ENCODE data around the gene ELSPBP1. TPM values are rescaled to one million over a fixed set of nuclear protein-coding genes. Genes with fewer than 3 reads are reported as not detected.

The ELSPBP1 gene
- total RNA-seq, 1 donor from 2014 or later = not detected

DNA sequence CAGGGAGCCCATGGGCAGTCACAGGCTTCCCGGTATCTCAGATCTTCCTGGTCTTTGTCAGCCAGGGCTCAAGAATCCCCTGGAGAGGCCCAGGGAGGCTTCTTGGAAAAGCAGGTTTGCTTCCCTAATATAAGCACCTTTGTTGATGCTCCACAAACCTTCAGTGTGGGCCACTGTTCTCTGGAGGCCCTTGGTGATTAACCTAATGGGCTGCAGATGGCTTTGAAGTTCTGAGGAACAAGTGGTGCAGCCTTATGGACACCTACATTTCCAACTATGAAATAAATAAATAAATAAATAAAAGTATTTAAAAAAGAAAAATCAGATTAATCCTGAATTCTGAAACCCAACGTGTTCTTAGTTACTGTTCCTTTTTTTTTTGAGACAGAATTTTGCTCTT, 2.4 kb upstream of the ELSPBP1 start, which contains the start of gene BSPH1:
TSS of gene BSPH1 (minus strand) at position 101 of the 400 bp plus-strand sequence. CDS start at position 12, 89 bp downstream.
- peaks cover 43% of the 10 kb centered on the region for H3K27me3 Mint-ChIP-seq
- no peak within 1 kb of the TSS for H3K4me3 Mint-ChIP-seq (ENCODE audit: low read depth)
- H3K4me1 Mint-ChIP-seq (ENCODE audit: low read depth) = no peaks in the 10 kb centered on the region
- no peaks in the 10 kb centered on the region for H3K36me3 Mint-ChIP-seq (ENCODE audit: insufficient read depth)
- H3K9me3 Mint-ChIP-seq (ENCODE audit: low read depth) = peaks cover 7% of the 10 kb centered on the region
- no peak within 1 kb of the TSS for H3K27ac Mint-ChIP-seq
- DNase-seq (ENCODE audit: low spot score, unreplicated experiment) = no peak
- TF ChIP-seq, protein P1, sequence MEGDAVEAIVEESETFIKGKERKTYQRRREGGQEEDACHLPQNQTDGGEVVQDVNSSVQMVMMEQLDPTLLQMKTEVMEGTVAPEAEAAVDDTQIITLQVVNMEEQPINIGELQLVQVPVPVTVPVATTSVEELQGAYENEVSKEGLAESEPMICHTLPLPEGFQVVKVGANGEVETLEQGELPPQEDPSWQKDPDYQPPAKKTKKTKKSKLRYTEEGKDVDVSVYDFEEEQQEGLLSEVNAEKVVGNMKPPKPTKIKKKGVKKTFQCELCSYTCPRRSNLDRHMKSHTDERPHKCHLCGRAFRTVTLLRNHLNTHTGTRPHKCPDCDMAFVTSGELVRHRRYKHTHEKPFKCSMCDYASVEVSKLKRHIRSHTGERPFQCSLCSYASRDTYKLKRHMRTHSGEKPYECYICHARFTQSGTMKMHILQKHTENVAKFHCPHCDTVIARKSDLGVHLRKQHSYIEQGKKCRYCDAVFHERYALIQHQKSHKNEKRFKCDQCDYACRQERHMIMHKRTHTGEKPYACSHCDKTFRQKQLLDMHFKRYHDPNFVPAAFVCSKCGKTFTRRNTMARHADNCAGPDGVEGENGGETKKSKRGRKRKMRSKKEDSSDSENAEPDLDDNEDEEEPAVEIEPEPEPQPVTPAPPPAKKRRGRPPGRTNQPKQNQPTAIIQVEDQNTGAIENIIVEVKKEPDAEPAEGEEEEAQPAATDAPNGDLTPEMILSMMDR (IDR thresholded peaks at IDR 0.05; ENCODE audit: unreplicated experiment) = no peak

DNA sequence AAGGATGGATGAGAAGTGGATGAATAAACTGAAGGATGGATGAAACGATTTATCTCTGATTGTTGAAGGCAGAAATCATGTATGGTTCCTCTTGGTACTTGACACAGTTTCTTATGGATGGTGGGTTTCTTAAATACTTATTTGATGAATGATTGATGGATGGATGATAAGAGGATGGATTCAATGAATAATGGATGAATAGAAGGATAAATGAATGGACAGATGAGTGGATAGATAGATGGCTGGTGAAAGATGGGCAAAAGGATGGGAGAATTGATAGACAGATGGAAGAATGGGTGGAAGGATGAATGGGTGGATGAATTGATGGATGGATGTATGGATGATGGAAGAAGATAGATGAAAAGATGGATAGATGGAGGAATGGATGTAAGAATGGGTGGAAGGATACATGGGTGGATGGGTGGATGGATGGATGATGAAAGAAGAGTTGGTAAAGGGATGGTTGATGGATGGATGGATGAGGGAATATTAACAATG, 1.8 kb downstream of the ELSPBP1 start:
- Mint-ChIP-seq H3K4me3 (ENCODE audit: low read depth) (no peak overlapping the region), H3K9me3 (ENCODE audit: low read depth) (peaks cover 7% of the 10 kb centered on the region), H3K27ac (no peak overlapping the region), H3K36me3 (ENCODE audit: insufficient read depth) (no peaks in the 10 kb centered on the region), H3K27me3 (peaks cover 20% of the 10 kb centered on the region), H3K4me1 (ENCODE audit: low read depth) (no peaks in the 10 kb centered on the region)
- DNase-seq (ENCODE audit: low spot score, unreplicated experiment) = no peak
- TF ChIP-seq, protein P1 (IDR thresholded peaks at IDR 0.05; ENCODE audit: unreplicated experiment) = no peak

DNA sequence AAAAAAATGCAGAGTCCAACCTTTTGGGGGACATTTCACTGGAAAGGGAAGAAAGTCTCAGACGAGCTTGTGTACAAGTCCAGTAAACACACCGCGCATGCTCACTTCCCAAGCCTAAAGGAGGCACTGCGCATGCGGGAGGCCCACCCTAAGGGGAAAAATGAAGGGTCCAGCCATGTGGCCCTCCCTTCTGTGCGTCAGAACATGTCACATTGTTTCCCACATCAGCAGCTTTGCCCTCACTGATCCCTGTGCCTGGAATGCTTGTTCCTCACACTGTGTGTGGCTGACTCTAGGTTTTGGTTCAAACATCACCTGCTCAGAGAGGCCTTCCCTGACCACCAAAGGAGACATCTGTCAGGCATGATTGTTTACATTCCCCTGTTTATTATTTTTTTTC, 4.4 kb downstream of the ELSPBP1 start:
- no peaks in the 10 kb centered on the region for H3K4me1 Mint-ChIP-seq (ENCODE audit: low read depth)
- no peak overlapping the region for H3K27ac Mint-ChIP-seq
- no peaks in the 10 kb centered on the region for H3K36me3 Mint-ChIP-seq (ENCODE audit: insufficient read depth)
- DNase-seq (ENCODE audit: low spot score, unreplicated experiment) = no peak
- no peak overlapping the region for H3K4me3 Mint-ChIP-seq (ENCODE audit: low read depth)
- peaks cover 17% of the 10 kb centered on the region for H3K27me3 Mint-ChIP-seq
- peaks cover 7% of the 10 kb centered on the region for H3K9me3 Mint-ChIP-seq (ENCODE audit: low read depth)
- TF ChIP-seq, protein P1 (IDR thresholded peaks at IDR 0.05; ENCODE audit: unreplicated experiment) = no peak

DNA sequence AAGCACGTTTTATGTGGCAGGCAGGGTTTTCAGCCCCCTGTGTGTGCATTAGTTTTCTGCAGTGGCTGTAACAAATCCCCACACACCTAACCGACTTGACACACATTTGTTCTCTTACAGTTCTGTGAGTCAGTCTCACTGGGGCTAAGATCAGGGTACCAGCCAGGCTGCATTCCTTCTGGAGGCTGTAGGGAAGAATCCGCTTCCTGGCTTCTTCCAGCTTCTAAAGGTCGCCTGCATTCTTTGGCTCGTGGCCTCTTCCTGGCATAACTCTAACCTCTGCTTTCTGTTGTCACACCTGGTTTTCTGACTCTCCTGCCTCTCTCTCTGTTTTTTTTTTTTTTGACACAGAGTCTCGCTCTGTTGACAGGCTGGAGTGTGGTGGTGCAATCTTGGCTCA, 6.4 kb downstream of the ELSPBP1 start:
- H3K4me3 Mint-ChIP-seq (ENCODE audit: low read depth) = no peak overlapping the region
- TF ChIP-seq, protein P1 (IDR thresholded peaks at IDR 0.05; ENCODE audit: unreplicated experiment) = no peak
- H3K36me3 Mint-ChIP-seq (ENCODE audit: insufficient read depth) = no peaks in the 10 kb centered on the region
- H3K4me1 Mint-ChIP-seq (ENCODE audit: low read depth) = no peaks in the 10 kb centered on the region
- peaks cover 7% of the 10 kb centered on the region for H3K9me3 Mint-ChIP-seq (ENCODE audit: low read depth)
- H3K27ac Mint-ChIP-seq = no peak overlapping the region
- H3K27me3 Mint-ChIP-seq = peaks cover 11% of the 10 kb centered on the region
- DNase-seq (ENCODE audit: low spot score, unreplicated experiment) = no peak

DNA sequence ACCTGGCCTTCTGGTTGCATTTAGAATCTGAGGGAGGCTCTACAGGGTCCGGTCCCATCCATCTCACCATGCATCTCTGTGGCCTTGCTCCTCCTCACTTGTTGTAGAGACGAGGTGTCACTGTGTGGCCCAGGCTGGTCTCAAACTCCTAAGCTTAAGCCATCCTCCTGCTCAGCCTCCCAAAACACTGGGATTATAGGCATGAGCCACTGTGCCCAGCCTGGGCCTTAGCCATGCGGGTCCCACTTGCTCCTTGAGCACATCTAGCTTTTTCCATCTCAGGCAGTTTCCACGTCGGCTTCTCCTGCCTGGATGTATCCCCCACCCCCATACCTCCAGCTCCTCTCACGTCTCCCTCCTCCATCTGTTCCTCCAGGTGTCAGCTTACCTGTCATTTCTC, 9.8 kb downstream of the ELSPBP1 start:
- TF ChIP-seq, protein P1 (IDR thresholded peaks at IDR 0.05; ENCODE audit: unreplicated experiment) = no peak
- Mint-ChIP-seq H3K36me3 (ENCODE audit: insufficient read depth) (no peaks in the 10 kb centered on the region), H3K4me3 (ENCODE audit: low read depth) (no peak overlapping the region), H3K9me3 (ENCODE audit: low read depth) (peaks cover 4% of the 10 kb centered on the region), H3K27ac (no peak overlapping the region), H3K27me3 (peaks cover 15% of the 10 kb centered on the region), H3K4me1 (ENCODE audit: low read depth) (no peaks in the 10 kb centered on the region)
- DNase-seq (ENCODE audit: low spot score, unreplicated experiment) = no peak

Data from progenitor cell of endocrine pancreas (in vitro differentiated cells).